ENCODE results near the gene SCUBE1. TPM values are rescaled to one million over a fixed set of nuclear protein-coding genes. Genes with fewer than 3 reads are reported as not detected.

SCUBE1 gene
- total and polyA plus RNA-seq, 2 donors from 2014 or later = 2.3 to 7.1 TPM

DNA sequence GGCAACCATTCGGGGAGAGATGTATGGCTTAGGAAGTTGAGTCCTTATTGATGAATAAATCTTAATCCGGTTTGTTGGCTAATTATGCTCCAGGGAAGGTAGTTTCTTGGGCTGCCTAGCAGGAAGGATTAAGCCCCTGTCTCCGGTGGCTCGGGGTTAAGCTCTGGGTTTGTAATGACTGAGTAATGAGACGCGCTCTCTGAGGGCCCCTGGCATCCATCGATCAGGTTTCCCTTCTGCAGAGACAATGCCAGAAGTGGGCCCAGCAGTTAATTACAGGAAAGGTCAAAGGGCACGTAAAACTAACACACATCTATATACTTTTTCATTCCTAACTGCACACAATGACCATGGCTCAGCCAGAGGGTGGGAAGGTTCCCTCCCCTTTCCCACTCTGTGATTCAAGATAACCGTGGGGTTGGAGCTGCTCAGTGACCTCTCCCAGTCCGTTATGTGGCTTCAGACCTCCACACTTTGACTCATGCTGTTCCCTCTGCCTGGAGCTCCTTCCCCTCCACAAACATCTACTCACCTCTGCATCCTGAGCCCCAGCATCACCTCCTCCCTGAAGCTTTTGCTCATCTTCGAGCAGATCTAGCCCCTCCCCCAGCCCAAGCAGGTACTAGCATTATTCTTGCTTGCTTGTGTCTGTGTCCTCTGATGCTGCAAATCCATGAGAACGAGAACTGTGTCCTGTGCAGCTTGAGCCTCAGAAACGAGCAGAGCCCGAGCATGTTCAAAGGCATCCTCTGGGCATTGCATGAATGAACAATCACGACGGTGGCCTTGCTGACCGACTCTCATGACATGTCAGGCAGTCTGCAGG is 16.6 kb downstream of the SCUBE1 start:
- Histone ChIP-seq H3K9ac (ENCODE audit: low read length in 3 of 3) (no peak overlapping the region), H3K27ac (ENCODE audit: low read depth in 2 of 2, low read length in 2 of 2) (no peak overlapping the region), H3K27me3 (ENCODE audit: control insufficient read depth, insufficient read depth, low read length) (no peaks in the 10 kb centered on the region), H3K36me3 (ENCODE audit: control insufficient read depth in 2 of 3, insufficient read depth in 3 of 3, low read length in 3 of 3) (no peaks in the 10 kb centered on the region), H3K9me3 (ENCODE audit: control insufficient read depth in 2 of 3, insufficient read depth in 1 of 3, low read length in 3 of 3) (no peaks in the 10 kb centered on the region), H3K4me1 (ENCODE audit: control insufficient read depth in 2 of 3, insufficient read depth in 2 of 3, low read depth in 1 of 3, low read length in 3 of 3) (peaks cover 0 to 5% (median 0%) of the 10 kb centered on the region in 3 donors), H3K4me3 (ENCODE audit: low read length in 3 of 3) (no peak overlapping the region)
- TF ChIP-seq, protein P1, sequence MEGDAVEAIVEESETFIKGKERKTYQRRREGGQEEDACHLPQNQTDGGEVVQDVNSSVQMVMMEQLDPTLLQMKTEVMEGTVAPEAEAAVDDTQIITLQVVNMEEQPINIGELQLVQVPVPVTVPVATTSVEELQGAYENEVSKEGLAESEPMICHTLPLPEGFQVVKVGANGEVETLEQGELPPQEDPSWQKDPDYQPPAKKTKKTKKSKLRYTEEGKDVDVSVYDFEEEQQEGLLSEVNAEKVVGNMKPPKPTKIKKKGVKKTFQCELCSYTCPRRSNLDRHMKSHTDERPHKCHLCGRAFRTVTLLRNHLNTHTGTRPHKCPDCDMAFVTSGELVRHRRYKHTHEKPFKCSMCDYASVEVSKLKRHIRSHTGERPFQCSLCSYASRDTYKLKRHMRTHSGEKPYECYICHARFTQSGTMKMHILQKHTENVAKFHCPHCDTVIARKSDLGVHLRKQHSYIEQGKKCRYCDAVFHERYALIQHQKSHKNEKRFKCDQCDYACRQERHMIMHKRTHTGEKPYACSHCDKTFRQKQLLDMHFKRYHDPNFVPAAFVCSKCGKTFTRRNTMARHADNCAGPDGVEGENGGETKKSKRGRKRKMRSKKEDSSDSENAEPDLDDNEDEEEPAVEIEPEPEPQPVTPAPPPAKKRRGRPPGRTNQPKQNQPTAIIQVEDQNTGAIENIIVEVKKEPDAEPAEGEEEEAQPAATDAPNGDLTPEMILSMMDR (IDR thresholded peaks at IDR 0.05; ENCODE audit: borderline replicate concordance, extremely low read depth, insufficient read depth) = no peak
- DNase-seq (peak in 3 of 5 donors; percentile 43 to 47 (median 45)), FAIRE-seq (no peak)
- intact Hi-C loops (cut with DNase I) = no loop called here

DNA sequence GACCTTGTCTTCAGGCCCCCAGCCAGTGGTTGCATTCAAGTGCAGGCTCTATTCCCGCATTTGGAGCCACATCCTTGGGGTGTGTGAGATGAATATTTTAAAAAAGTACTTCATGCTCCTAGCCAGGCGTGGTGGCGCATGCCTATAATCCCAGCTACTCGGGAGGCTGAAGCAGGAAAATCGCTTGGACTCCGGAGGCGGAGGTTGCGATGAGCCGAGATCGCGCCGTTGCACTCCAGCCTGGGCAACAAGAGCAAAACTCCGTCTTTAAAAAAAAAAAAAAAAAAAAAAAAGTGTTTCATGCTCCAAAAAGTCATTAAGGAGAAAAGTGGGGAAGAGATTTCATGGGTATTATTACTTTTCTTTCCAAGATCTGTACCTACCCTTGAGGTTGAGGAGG is 18.0 kb downstream of the SCUBE1 start:
- intact Hi-C loops (cut with DNase I) = no loop called here
- Histone ChIP-seq H3K9ac (ENCODE audit: low read length in 3 of 3) (no peak overlapping the region), H3K9me3 (ENCODE audit: control insufficient read depth in 2 of 3, insufficient read depth in 1 of 3, low read length in 3 of 3) (no peaks in the 10 kb centered on the region), H3K27me3 (ENCODE audit: control insufficient read depth, insufficient read depth, low read length) (no peaks in the 10 kb centered on the region), H3K4me1 (ENCODE audit: control insufficient read depth in 2 of 3, insufficient read depth in 2 of 3, low read depth in 1 of 3, low read length in 3 of 3) (peaks cover 0 to 2% (median 0%) of the 10 kb centered on the region in 3 donors), H3K4me3 (ENCODE audit: low read length in 3 of 3) (no peak overlapping the region), H3K36me3 (ENCODE audit: control insufficient read depth in 2 of 3, insufficient read depth in 3 of 3, low read length in 3 of 3) (no peaks in the 10 kb centered on the region), H3K27ac (ENCODE audit: low read depth in 2 of 2, low read length in 2 of 2) (no peak overlapping the region)
- TF ChIP-seq, protein P1 (IDR thresholded peaks at IDR 0.05; ENCODE audit: borderline replicate concordance, extremely low read depth, insufficient read depth) = no peak
- DNase-seq = no peak
- FAIRE-seq = no peak

DNA sequence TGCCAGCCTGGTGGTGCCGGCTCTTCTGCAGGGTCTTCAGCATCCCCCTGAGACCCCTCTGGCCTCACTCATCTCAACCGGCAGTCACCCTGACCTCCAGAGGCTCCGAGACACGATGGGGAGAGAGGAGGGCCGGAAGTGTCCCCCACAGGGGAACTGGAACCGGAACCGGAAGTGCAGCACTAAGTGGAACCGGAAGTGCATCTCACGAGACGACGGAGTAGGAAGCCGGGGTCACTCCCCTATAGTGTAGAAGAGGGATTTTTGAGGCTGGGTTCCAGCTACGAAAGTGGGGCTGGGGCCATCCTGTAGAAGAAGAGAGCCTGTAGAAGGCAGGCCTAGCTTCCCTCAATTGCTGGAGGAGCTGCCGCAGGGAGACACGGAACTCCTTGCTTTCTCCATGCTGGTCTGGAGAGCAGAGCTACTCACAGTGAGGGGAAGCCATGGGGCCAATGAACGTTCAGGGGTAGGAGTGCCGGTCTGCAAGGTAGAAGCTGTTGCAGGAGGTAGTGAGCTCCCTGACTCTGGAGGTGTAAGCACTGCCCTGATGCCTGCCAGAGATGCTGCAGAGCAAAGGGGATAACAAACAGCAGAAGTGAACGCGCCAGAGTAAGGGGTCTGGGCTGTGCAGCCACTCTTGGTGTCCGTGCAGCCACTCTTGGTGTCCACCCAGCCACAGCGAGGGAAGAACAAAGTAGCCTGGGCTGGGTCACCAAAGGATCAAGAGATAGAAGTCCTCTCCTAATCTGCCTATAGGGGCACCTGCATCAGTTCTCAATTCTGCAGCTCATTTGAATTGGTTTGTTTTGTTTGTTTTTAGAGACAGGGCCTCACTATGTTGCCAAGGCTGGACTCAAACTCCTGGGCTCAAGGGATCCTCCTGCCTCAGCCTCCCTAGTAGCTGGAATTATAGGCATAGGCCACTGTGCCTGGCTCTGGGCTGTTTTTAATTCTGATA is 21.9 kb downstream of the SCUBE1 start:
- no peak for FAIRE-seq
- H3K27me3 ChIP-seq (ENCODE audit: control insufficient read depth, insufficient read depth, low read length) = no peaks in the 10 kb centered on the region
- no peak overlapping the region for H3K4me3 ChIP-seq (ENCODE audit: low read length in 3 of 3)
- DNase-seq = no peak
- no peaks in the 10 kb centered on the region for H3K36me3 ChIP-seq (ENCODE audit: control insufficient read depth in 2 of 3, insufficient read depth in 3 of 3, low read length in 3 of 3)
- TF ChIP-seq, protein P1 (IDR thresholded peaks at IDR 0.05; ENCODE audit: borderline replicate concordance, extremely low read depth, insufficient read depth) = no peak
- H3K9ac ChIP-seq (ENCODE audit: low read length in 3 of 3) = no peak overlapping the region
- H3K4me1 ChIP-seq (ENCODE audit: control insufficient read depth in 2 of 3, insufficient read depth in 2 of 3, low read depth in 1 of 3, low read length in 3 of 3) = no peaks in the 10 kb centered on the region
- intact Hi-C loops (cut with DNase I) = no loop called here
- no peaks in the 10 kb centered on the region for H3K9me3 ChIP-seq (ENCODE audit: control insufficient read depth in 2 of 3, insufficient read depth in 1 of 3, low read length in 3 of 3)
- no peak overlapping the region for H3K27ac ChIP-seq (ENCODE audit: low read depth in 2 of 2, low read length in 2 of 2)

All from kidney (tissue), 14 donors.